SK-N-SH treated with all-trans-retinoic acid at 6 μM for 48 hours (cell line): ENCODE results near the gene SNUPN.

ENCODE experiments used
- ATAC-seq: fragments of 200-7000 bp; cut with Tn5 transposase; 3 replicates; pipeline ENCODE4 v1.9.1; 2020; ENCODE audit warnings: mild to moderate bottlenecking, moderate library complexity
- ARNTL ChIP-seq: fragments of 450-650 bp; formaldehyde crosslinking; IDR thresholded peaks from 2 replicates; pipeline ENCODE4 v1.5.0; 2020; ENCODE audit warnings: low read depth, mild to moderate bottlenecking, moderate library complexity, borderline replicate concordance
- CREB5 ChIP-seq: fragments of 250-450 bp; sonication (Bioruptor Pico); IDR thresholded peaks from 2 replicates; pipeline ENCODE4 v1.5.1; 2020; ENCODE audit warnings: low read depth, mild to moderate bottlenecking, moderate library complexity
- CSRNP3 ChIP-seq: fragments of 250-450 bp; sonication (Bioruptor Pico); IDR thresholded peaks from 2 replicates; pipeline ENCODE4 v1.5.1; 2021; ENCODE audit warnings: mild to moderate bottlenecking, moderate library complexity
- GLIS3 ChIP-seq: fragments of 250-450 bp; sonication (Bioruptor Pico); IDR thresholded peaks from 2 replicates; pipeline ENCODE4 v1.5.0; 2020; ENCODE audit warnings: mild to moderate bottlenecking, moderate library complexity
- ISL1 ChIP-seq: fragments of 250-450 bp; sonication (Bioruptor Pico); IDR thresholded peaks from 2 replicates; pipeline ENCODE4 v2.1.2; 2022; ENCODE audit warnings: mild to moderate bottlenecking, moderate library complexity
- OSR1 ChIP-seq: fragments of 250-450 bp; sonication (Bioruptor Pico); IDR thresholded peaks from 2 replicates; pipeline ENCODE4 v1.8.0; 2022; ENCODE audit warnings: moderate library complexity, mild to moderate bottlenecking, inconsistent platforms
- PATZ1 ChIP-seq: fragments of 250-450 bp; sonication (Bioruptor Pico); IDR thresholded peaks from 2 replicates; pipeline ENCODE4 v1.8.0; 2020; ENCODE audit warnings: mild to moderate bottlenecking, moderate library complexity, borderline replicate concordance
- POU6F1 ChIP-seq: fragments of 250-450 bp; sonication (Bioruptor Pico); IDR thresholded peaks from 2 replicates; pipeline ENCODE4 v1.8.0; 2021; ENCODE audit warnings: low read depth, mild to moderate bottlenecking, moderate library complexity, borderline replicate concordance
- PPARA ChIP-seq: fragments of 250-450 bp; sonication (Bioruptor Pico); IDR thresholded peaks from 2 replicates; pipeline ENCODE4 v1.5.0; 2020; ENCODE audit warnings: mild to moderate bottlenecking, borderline replicate concordance
- RARB ChIP-seq: fragments of 250-450 bp; sonication (Bioruptor Pico); IDR thresholded peaks from 2 replicates; pipeline ENCODE4 v1.8.0; 2021; ENCODE audit warnings: mild to moderate bottlenecking, moderate library complexity
- SNAI2 ChIP-seq: fragments of 250-450 bp; sonication (Bioruptor Pico); IDR thresholded peaks from 2 replicates; pipeline ENCODE4 v1.5.0; 2020; ENCODE audit warnings: mild to moderate bottlenecking, moderate library complexity
- TCF4 ChIP-seq: fragments of 250-450 bp; sonication (Bioruptor Pico); IDR thresholded peaks from 2 replicates; pipeline ENCODE4 v1.8.0; 2021; ENCODE audit warnings: mild to moderate bottlenecking, moderate library complexity, borderline replicate concordance
- TSHZ2 ChIP-seq: fragments of 250-450 bp; sonication (Bioruptor Pico); IDR thresholded peaks from 2 replicates; pipeline ENCODE4 v1.5.0; 2020; ENCODE audit warnings: mild to moderate bottlenecking, moderate library complexity
- ZC3H10 ChIP-seq: fragments of 250-450 bp; sonication (Bioruptor Pico); IDR thresholded peaks from 2 replicates; pipeline ENCODE4 v1.5.1; 2021; ENCODE audit warnings: mild to moderate bottlenecking, moderate library complexity
- ZNF70 ChIP-seq: fragments of 450-650 bp; formaldehyde crosslinking; IDR thresholded peaks from 2 replicates; pipeline ENCODE4 v1.5.0; 2020; ENCODE audit warnings: mild to moderate bottlenecking, moderate library complexity
- ZNF8 ChIP-seq: fragments of 450-650 bp; formaldehyde crosslinking; IDR thresholded peaks from 2 replicates; pipeline ENCODE4 v1.5.0; 2020; ENCODE audit warnings: mild to moderate bottlenecking, moderate library complexity

The SNUPN gene

GRCh38 chr15:75656813-75657212 is 31.3 kb upstream of the SNUPN start (continued):
- TF ChIP-seq TSHZ2 (CRISPR knock-in tag), result no peak
- no peak for TF ChIP-seq PPARA (CRISPR knock-in tag)
- TF ChIP-seq ARNTL, result no peak
- TF ChIP-seq ZNF8 (CRISPR knock-in tag), result no peak
- TF ChIP-seq CREB5, result no peak
- no peak for TF ChIP-seq ISL1 (CRISPR knock-in tag)

- TF ChIP-seq PATZ1 (no peak), ISL1 (CRISPR knock-in tag) (no peak), SNAI2 (CRISPR knock-in tag) (no peak), ZNF70 (no peak), ZC3H10 (no peak), POU6F1 (no peak), CREB5 (no peak), RARB (CRISPR knock-in tag) (no peak), OSR1 (CRISPR knock-in tag) (no peak), GLIS3 (CRISPR knock-in tag) (no peak)
- ATAC-seq, result no peak
Observed at GRCh38 chr15:75656331-75656730, 30.8 kb upstream of the SNUPN start.

- no peak for TF ChIP-seq TCF4
- TF ChIP-seq ZNF8 (CRISPR knock-in tag), result no peak
- TF ChIP-seq CSRNP3 (CRISPR knock-in tag), result no peak
Observed at GRCh38 chr15:75655931-75656330, 30.4 kb upstream of the SNUPN start.

GRCh38 chr15:75654201-75654907 is 28.8 kb upstream of the SNUPN start:
- no peak for ATAC-seq
- TF ChIP-seq POU6F1, result no peak
- no peak for TF ChIP-seq ZNF70

More at GRCh38 chr15:75655931-75656330, 30.4 kb upstream of the SNUPN start:
- no peak for ATAC-seq
